C4-2B (cell line): ENCODE data around the gene OGA.

ENCODE experiments used
- ZFX ChIP-seq: fragments of 450-650 bp; IDR thresholded peaks from 2 replicates; pipeline ENCODE4 v1.6.1; 2017
- TF ChIP-seq, protein P1 (sequence below): fragments of 450-650 bp; conservative IDR thresholded peaks from 2 replicates; pipeline ENCODE4 v1.5.1; 2017; ENCODE audit warnings: mild to moderate bottlenecking

DNA sequence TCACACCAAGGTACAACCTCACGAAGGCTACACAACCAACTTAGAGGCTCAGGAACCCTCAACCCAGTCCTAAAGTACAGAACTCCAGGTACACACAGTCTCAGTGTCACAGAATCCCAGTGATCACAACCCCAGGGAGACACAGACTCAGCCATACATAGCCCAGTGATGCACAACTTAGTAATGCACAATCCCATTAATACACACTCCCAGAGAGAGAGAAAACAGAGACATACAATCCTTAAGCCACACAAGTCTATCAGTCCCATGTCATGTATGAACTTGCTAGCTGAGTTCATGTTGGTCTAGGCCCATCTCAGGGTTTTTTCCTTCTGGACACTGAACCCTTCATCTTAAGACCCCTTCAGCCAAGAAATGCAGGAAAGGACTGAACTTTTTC is 20.8 kb upstream of the OGA start:
- TF ChIP-seq, protein P1, sequence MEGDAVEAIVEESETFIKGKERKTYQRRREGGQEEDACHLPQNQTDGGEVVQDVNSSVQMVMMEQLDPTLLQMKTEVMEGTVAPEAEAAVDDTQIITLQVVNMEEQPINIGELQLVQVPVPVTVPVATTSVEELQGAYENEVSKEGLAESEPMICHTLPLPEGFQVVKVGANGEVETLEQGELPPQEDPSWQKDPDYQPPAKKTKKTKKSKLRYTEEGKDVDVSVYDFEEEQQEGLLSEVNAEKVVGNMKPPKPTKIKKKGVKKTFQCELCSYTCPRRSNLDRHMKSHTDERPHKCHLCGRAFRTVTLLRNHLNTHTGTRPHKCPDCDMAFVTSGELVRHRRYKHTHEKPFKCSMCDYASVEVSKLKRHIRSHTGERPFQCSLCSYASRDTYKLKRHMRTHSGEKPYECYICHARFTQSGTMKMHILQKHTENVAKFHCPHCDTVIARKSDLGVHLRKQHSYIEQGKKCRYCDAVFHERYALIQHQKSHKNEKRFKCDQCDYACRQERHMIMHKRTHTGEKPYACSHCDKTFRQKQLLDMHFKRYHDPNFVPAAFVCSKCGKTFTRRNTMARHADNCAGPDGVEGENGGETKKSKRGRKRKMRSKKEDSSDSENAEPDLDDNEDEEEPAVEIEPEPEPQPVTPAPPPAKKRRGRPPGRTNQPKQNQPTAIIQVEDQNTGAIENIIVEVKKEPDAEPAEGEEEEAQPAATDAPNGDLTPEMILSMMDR, result no peak
- no peak for TF ChIP-seq ZFX
